ENCODE measurements around the gene SLC25A22.
A peak's percentile ranks its signal among the peaks of the same experiment; 100 is the strongest.

DNA sequence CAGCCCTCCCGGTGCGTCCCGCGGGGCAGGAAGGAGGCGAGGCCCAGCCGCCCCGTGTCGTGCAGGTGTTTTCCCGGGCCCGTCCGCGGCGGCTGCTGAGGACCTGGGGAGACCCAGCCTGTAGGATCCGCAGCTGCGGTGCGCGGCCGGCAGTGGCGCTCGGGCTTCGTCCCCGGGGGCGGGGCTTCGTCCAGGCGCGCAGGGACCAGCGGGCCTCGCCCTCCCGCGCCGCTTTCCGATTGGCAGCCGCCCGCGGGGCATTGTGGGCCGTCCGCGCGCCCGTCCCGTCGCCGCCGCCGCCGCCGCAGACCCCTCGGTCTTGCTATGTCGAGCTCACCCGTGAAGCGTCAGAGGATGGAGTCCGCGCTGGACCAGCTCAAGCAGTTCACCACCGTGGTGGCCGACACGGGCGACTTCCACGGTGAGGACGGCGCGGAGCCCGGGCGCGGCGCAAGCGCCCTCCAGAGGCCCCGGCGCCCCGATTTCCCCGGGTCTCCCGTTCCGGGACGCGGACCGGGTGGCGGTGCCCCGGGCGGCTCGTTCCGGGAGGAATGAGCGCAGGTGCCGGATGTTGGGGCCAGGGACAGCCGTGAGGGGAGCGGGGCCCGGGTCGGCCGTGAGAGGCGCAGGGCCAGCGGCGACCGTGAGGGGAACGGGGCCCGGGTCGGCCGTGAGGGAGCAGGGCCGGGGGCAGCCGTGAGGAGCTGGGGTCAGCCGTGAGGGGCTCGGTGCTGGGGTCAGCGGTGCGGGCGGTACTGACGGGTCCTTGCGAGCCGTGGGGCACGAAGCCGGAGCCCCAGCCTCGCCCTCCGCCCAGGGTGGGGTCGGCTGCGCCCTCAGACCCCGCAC is 50.7 kb downstream of the SLC25A22 start, which contains the start of gene TALDO1:
- peak; percentile 24; the same call in 1 of the 2 replicates for TF ChIP-seq CTCF (IDR thresholded peaks at IDR 0.05; ENCODE audit: low read length)
- TF ChIP-seq EZH2 (IDR thresholded peaks at IDR 0.05; ENCODE audit: borderline replicate concordance, low read length) = no peak
